Pulmonary artery endothelial cell (primary cell): Measurements from ENCODE around the gene CENPI. TPM values are rescaled to one million over a fixed set of nuclear protein-coding genes. Genes with fewer than 3 reads are reported as not detected.
"Not testable (repeated sequence)": the region's sequence is repeated elsewhere in the genome, so short reads cannot be mapped to it uniquely, and the experiment has no call there.

ENCODE experiments used
- DNase-seq: peaks from one replicate; pipeline ENCODE4 v3.0.0-alpha.2; 2011; ENCODE audit warnings: low read depth, low spot score
- total RNA-seq: library from RNA; depleted of rRNA; stranded (reverse); fragments of >200 nt; gene quantifications from 2 replicates; pipeline ENCODE4 v1.2.3, GENCODE V29; 2014

The CENPI gene, protein sequence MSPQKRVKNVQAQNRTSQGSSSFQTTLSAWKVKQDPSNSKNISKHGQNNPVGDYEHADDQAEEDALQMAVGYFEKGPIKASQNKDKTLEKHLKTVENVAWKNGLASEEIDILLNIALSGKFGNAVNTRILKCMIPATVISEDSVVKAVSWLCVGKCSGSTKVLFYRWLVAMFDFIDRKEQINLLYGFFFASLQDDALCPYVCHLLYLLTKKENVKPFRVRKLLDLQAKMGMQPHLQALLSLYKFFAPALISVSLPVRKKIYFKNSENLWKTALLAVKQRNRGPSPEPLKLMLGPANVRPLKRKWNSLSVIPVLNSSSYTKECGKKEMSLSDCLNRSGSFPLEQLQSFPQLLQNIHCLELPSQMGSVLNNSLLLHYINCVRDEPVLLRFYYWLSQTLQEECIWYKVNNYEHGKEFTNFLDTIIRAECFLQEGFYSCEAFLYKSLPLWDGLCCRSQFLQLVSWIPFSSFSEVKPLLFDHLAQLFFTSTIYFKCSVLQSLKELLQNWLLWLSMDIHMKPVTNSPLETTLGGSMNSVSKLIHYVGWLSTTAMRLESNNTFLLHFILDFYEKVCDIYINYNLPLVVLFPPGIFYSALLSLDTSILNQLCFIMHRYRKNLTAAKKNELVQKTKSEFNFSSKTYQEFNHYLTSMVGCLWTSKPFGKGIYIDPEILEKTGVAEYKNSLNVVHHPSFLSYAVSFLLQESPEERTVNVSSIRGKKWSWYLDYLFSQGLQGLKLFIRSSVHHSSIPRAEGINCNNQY
- total RNA-seq: 25.2 and 44.7 TPM in 2 replicates

DNA sequence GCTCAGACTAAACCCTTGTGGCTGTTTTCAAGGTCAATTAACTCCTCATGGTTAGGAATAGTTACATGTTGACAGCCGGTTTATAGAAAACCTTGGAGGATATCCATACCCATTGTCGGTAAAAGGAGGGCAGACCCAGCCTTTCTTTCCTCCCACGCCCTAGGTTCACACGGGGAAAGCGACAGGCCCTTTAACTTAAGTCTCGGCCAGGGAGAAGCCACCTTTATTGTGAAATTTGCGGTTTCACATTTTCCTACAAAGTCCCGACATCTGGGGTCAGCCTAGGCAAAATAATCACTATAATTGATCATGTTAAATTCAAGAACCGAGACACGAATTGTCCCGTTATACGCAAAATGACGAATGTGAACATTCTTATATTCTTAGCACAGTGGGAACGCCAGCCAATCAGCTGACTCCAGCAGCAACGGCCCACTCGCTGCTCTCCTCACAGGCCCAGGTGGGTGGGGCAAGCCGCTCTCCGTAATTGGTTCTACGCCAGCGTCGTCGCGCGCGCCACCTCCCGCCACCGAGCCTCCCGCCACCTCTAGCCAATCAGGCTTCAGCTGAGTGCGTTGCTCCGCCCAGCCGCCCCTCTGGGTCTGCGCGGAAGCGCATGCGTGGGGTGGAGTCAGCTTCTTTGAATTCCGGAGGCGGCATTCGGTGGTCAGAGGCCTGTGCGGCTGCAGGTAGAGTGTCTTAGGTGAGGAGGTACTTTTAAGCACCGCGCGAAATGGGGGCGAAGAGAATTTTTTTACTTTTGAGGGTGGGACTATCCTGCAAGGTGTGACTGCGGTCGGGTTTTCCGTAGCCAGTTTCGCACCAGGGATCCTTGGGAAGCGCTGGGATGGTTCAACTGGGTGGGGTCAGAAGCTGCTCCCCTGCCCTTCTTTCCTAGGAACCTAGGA lies at the start of gene CENPI:
TSS of gene CENPI (plus strand) at position 659 of the 908 bp plus-strand sequence. CDS start 2,867 bp downstream, outside the sequence.
- peak; percentile 78 for DNase-seq

DNA sequence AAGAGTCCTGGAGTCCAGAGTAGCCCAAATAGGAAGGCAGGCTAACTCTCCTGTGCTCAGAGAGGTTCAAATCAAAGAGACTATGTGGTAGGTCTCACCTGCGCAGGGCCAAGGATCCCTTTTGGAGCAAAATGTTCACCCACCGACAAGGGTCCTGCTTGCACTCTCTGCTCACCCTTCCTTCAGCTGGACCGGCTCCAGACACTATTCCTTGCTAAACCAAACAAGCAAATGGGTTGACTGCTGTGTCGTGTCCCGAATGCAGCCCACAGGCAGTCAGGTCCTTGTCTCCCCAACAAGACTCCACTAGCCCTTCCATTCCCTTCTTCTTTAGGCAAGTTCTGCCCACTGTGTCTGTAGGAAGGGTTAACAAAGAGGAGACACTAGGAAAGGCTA lies 46.9 kb upstream of the CENPI start:
- DNase-seq: no peak

DNA sequence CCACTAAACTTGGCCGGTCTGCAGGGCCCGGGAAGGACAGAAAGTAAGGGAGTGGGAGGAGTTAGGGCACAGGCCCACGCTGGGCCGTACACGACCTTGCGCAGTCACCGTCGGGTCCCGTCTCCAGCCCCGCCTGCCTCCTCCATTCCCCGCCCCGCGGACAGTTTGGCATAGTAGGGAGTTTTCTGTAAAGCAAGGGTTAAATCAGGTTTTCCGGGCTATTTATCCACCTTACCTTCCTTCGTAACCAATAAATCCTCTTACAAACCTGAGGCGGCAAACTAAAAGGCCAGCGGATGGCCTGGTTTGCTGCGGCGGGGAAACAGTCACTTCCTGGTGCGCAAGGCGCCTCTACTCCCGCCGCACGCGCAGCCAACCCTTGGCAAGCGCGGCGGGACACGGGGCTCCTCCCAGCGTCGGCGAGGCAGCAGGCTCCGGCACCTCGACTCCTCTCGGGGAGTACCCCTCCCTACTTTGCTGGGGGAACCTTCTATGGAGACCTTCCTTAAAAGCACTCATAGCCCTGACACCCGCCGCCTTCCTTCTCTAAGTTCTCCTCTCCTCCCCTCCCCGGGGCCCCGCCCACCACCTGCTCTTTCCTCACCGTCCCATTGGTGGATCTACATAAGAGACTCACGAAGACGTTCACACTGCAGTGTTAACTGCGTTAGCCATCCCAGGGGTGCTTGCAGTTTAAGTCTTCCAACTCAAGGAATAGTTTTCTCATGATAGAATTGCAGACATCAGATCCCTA lies 46.3 kb upstream of the CENPI start, which contains the start of gene TRMT2B:
TSS of gene TRMT2B (minus strand) at position 563 of the 754 bp plus-strand sequence. CDS start 9,822 bp downstream, outside the sequence.
- DNase-seq: no peak

DNA sequence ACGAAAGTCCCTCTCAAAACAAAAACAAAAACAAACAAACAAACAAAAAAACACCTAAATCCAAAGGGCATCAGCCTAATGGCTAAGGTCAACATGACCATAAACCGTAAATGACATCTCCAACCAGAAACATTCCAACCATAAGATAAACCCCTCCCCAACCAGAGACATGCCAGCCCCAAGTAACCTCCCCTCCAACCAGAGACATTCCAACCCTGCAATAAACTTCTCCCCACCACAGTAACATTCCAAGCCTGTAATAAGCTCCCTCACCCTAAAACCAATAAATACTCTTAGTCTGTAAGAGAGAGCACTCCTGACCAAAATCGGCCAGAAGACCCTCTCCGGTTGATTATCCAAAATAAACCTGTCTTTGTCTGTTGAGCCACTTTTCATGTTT lies 41.5 kb upstream of the CENPI start:
- not testable (repeated sequence) for DNase-seq

DNA sequence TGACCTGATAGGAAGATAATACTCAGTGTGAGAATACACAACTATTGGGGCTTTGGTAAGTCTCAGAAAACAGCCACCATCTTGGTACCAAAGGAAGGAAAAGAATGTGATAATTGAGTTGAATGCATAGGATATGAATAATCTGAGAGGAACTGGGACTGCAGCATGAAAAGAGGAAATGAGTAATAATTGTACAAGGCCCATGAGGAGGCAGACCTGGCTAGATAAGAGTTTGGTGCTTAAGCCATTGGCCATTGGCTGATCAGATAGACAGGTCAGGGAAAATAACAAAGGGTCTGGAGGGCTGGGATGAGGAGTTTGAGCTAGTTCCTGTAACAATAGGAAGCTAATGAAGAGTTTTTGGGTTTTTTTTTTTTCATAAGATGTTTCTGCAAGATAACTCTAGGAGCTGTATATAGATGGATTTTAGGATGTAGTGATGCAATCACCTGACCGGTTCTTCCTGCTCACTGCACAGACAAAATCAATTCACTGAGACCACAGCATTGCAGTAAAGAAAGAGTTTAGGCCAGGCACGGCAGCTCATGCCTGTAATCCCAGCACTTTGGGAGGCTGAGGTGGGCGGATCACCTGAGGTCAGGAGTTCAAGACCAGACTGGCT lies 40.8 kb upstream of the CENPI start:
- DNase-seq: peak; percentile 80

DNA sequence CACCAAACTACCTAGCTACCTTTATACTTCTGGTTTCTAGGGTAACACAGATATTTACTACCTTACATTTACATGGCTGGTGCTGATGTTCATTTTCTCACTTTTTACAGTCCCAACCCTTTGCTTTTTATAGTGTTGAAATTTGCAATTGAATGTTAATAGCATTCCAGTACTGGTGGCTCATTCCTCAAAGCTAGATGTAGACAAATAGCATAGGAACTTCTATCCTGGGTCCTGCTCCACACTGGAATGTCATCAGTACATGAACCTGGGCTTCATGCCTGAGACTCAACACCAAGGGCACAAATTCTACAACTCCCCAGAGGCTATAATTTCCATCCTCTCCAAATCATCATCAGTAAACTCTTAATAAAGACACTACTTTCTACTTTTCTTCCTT lies 35.8 kb upstream of the CENPI start:
- DNase-seq: no peak

DNA sequence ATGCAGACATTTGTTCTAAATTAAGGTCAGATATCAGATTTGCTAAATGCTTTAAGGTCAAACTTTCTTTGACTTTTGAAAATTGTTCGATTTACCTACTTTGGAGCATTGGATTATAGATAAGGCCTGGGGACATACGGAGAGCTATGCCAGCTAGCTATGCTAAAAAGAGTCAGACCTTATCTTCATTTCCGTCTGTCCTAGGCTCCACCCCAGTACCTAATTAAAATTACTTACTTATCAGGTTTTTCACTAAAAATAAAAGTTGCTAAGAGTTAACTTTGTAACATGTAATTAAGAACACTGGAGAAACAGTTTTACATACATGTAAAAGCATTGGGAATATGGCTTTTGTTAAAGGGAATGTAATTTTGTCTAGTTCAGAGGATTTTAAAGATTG lies 26.4 kb upstream of the CENPI start:
- DNase-seq: no peak

DNA sequence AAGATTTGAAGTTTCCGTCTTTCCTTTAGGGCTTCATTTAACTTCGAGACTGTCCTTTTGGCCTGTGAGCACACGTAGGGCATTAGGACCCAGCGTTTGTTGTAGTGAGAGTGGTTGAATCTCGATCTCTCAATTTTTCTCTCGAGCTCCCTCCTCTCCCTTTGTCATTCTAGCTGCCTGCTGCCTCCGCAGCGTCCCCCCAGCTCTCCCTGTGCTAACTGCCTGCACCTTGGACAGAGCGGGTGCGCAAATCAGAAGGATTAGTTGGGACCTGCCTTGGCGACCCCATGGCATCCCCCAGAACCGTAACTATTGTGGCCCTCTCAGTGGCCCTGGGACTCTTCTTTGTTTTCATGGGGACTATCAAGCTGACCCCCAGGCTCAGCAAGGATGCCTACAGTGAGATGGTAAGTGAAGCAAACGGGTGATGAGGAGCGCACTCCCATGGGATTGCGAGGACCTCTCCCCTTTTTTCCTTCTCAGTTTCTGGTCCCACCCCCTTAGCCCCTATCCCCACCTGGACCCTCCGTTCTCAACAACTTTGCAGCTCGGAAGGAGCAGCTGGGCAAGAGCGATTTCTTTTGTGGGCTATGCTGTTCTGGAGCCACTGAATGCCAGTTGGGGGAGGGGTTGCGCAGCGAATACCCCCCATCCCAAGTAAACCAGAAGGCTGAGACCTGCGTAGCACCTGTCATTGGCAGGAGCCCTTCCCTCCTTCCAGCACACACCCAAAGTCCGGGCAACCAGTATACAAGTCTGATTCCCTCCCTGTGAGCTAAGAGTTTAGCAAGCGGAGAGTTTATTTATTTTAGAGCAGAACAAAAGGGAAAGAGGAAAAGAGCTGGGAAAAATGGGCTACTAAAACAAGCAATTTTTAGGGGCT lies 19.0 kb upstream of the CENPI start, which contains the start of gene TMEM35A:
TSS of gene TMEM35A (plus strand) at position 164 of the 883 bp plus-strand sequence. CDS start at position 288, 124 bp downstream.
- DNase-seq: peak; percentile 1

DNA sequence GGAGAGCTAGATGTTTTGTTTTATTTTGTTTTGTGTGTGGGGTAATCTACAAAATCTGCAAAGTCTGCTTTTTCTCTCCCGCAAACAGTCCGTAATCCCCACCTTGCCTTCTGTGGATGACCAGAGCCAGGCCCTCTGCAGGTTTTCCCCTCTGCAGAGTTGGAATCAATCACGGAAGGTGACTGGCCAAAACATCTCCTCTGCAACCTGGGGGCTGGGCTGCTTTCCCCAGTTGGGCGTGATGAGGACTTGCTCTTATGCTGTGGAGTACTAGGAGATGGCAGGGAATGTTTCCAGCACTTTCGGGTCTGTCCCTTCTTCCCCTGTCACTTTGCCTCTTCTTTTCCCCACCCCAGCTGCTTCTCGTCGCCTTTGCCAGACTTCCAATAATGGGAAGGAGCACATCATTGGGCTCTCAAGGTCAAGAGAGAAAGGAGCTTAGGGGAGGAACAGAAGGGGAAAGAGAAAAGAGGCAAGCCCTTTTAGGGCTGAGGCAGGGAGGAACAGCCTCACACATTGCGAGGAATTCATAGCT lies 18.2 kb upstream of the CENPI start:
- no peak for DNase-seq

DNA sequence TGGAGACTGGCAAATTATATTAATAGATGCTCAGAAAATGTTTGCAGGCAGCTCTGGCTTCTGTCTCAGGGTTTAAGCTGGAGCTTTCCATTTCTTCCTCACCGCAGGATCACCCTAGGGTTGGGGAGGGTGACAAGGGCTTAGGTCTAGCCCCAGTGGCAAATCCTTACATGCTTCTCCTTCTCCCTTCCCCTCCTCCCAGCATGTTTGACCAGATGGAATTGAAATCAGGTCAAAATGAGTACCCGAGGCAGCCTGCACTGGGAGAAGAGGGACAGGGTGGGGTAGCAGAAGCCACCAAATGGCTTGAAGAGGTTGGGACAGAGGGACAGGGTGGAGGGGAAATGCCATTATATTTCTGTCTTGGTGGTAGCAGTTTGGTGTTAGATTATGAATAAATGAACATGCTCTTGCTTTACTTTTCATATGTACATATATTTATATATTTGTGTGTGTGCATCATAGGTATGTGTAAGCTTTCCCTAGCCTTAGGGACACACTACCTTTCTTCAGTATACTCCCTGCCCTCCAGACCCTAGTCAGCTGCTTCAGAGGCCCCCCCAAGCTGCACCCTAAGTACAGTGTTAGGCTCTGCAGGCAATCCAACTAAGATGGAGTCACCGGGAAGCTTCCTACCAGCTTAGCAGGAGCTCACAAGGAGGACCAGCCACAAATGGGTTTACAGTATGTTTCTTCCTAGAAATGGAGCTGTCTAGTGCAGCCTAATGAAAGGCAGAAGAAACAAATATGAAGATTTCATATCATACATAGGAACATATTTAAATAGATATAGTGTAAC lies 17.5 kb upstream of the CENPI start:
- no peak for DNase-seq

DNA sequence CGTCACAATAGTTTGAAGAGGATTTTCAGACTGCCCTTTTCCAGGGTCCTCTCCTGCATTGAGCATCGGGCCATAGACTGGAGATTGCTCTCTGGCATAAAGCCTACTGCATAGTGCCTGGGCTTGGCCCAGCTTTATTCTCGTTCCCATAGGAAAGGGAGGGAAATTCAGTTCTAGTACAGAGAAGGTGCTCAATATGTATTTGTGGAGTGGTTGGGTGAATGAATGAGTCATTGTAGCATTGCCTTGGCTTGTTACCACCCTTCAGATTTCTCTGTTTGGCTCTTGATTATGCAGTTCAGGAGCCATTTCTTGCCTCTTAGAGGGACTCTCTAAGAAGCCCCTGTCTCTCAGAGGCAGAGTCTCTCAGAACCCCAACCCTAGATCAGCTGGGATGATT lies 16.8 kb upstream of the CENPI start:
- DNase-seq: no peak

DNA sequence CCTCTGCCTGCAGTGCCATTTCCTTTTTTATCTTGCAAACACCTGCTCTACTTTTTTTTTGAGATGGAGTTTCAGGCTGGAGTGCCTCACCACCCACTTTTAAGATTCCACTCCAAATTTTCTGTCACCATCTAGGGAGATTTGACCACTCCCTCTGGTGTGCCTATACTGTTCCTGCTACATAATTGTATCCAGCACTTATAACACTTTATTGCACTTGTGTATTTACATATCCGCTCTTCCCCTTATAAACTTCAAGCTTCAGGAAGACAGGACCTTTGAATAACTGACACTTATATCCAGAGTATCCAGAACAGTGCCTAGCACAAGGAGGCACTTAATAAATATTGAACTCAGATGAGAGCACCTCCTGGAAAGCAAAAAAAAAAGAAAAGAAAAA lies 6.2 kb upstream of the CENPI start:
- no peak for DNase-seq

DNA sequence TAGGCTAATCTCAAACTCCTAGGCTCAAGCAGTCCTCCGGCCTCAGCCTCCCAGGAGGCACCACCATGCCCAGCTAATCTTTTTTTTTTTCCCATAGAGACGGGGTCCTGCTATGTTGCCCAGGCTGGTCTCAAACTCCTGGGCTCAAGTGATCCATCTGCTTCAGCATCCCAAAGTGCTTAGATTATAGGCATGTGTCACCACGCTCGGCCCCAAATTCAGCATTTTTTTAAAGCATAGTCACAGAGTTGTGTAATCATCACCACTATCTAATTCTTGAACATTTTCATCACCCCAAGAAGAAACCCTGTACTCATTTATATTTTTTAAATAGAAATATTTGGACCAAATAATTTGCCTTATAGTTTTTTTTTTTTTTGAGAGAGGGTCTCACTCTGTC lies 10.3 kb downstream of the CENPI start:
- DNase-seq: no peak

DNA sequence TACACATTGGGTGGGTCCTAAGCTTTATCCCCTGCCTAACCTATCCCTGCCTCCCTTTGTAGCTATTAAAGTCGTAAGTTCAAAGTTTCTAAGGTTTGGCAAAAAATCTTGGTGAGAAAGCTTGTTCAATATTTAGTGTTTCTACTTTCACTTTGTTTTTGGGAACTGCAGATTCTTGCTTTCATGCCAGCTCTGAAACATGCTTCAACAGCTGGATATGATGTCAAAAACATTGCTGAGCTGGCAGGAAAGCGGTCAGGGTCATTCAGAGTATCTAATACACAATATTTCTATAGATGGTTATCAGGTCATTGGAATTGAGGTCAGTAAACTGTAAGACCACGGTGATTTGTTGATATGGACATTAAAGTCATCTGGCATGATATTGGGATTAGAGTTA lies 19.7 kb downstream of the CENPI start:
- no peak for DNase-seq

DNA sequence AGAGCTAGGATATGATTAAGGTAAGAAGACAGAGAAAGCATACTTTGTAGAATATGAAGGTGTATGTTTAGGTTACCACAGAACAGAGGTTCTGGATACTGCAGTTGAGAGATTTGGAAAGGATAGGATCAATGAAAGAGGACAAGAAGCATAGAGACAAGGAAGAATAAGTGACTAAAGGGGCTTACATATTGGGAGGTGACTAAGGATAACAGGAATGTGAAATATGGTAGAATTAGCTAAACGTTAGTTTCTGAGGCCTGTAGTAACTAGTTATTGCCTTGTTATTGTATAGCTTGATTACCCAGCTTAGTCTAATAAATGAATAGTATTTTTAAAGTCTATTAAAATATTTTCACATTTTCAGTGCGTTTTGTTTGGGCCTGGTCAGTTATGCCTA lies 38.2 kb downstream of the CENPI start:
- no peak for DNase-seq
